ENCODE measurements around the gene RBM44.

DNA sequence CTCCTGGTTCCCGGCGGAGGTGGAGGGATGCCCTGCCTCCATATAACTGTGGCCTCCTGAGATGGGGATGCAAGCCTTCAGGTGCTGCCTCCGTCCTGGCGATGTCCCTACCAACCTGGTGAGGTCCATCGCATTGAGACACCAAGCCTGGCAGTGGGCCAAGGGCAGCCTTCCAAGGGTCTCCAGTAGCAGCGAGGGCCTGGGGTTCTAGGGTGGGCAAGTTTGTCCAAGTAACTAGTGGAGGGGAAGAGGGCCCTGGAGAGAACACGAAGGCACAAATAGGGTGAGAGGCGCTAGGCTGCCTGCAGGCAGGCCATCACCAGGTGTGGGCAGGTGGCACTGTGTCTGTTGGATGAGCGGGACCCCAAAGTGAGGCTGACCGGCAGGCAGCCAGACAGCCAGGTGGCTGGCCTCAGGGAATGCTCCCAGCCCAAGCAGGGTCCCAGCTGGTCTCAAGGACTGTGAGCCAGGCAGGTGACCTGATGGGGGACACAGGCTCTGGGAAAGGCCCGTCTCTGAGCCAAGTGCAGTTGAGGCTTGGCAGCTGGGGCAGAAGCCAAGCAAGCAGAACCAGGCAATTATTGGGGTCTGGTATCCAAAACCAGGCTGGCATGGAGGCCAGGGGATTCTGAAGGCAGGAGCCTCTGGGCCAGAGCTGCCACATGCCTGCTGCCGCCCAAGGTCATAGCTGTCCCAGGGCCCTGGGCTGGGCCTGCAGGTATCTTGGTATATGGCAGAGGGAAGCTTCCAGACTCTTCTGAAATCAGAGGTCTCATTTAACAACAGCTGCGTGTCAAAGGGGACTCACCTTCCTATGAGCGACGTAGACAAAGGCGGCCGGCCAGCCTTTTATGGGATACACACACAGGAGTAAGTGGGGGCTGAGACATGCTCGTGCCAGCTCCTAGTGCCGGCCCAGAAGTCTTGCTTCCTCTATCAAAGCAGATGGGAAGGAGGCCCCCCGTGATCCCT is 84.2 kb downstream of the RBM44 start:
- TF ChIP-seq, protein P1, sequence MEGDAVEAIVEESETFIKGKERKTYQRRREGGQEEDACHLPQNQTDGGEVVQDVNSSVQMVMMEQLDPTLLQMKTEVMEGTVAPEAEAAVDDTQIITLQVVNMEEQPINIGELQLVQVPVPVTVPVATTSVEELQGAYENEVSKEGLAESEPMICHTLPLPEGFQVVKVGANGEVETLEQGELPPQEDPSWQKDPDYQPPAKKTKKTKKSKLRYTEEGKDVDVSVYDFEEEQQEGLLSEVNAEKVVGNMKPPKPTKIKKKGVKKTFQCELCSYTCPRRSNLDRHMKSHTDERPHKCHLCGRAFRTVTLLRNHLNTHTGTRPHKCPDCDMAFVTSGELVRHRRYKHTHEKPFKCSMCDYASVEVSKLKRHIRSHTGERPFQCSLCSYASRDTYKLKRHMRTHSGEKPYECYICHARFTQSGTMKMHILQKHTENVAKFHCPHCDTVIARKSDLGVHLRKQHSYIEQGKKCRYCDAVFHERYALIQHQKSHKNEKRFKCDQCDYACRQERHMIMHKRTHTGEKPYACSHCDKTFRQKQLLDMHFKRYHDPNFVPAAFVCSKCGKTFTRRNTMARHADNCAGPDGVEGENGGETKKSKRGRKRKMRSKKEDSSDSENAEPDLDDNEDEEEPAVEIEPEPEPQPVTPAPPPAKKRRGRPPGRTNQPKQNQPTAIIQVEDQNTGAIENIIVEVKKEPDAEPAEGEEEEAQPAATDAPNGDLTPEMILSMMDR (IDR thresholded peaks at IDR 0.05 in 4 of 5, conservative IDR thresholded peaks at IDR 0.05 in 1 of 5): no peak
- peak in 1 of 2 donors; percentile 5 for TF ChIP-seq POLR2A (IDR thresholded peaks at IDR 0.05)

Measured in gastrocnemius medialis (tissue), 4 donors.